Body of pancreas (tissue), 4 donors: ENCODE data around the gene BLM.

Source experiments
- CTCF ChIP-seq, 7 experiments: fragments of 450-650 bp in 4 of 7; fragments of 200-600 bp in 3 of 7; sonication (generic) in 3 of 7; IDR thresholded peaks; one replicate each; pipeline ENCODE4 v1.5.1; 2016 to 2019; ENCODE audit warnings: antibody characterized with exemption in 7 of 7
- POLR2A ChIP-seq, 3 donors: fragments of 450-650 bp; IDR thresholded peaks; one replicate each; pipeline ENCODE4 v1.6.1; 2016; ENCODE audit warnings: antibody characterized with exemption in 3 of 3, mild to moderate bottlenecking in 2 of 3

DNA sequence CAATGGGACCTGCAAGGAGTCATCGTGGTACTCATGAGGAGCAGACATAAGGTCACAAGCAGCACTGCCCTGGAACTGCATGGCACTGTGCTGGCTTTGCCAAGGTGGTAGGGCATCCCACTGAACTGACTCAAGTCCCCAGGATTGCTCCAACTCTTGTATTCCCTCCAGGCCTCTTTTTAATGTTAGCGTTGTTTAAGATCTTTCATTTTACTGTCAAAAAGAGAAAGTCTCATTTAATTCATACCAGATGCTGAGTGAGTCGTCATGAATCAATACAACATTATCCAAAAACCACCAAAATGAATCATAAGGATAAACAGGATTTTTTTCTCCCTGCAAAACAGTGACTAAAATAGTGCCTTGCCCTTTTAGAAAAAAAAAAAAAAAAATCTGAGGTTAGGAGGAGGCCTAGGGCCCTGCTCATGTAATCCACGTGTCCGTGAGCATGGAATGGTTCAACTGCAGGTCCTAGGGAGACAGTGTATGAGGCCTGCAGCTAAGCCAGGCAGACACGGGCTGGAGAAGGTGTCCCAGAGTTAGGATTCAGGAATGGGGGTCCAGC, 36.7 kb upstream of the BLM start:
- TF ChIP-seq CTCF (IDR thresholded peaks at IDR 0.05) (no peak), POLR2A (IDR thresholded peaks at IDR 0.05) (no peak)
